IMR-90 (cell line): ENCODE measurements around the gene BET1. TPM values are rescaled to one million over a fixed set of nuclear protein-coding genes. Genes with fewer than 3 reads are reported as not detected.

Experiments
- ATAC-seq: fragments of 200-7000 bp; cut with Tn5 transposase; 2 replicates; pipeline ENCODE4 v1.9.1; 2020; ENCODE audit warnings: low read depth, mild to moderate bottlenecking, moderate library complexity
- BruUV-seq: library from RNA; stranded (reverse); fragments of 400-500 nt; replicated peaks from 2 replicates; lab custom pipeline; 2021; lab: Mats Ljungman, UMichigan
- CTCF ChIA-PET: fragments of 300-600 bp; formaldehyde crosslinking; extraction: SDS; loops from one replicate; lab custom pipeline; 2021; ENCODE audit warnings: antibody characterized with exemption; lab: Yijun Ruan, JAX
- POLR2A ChIA-PET: fragments of 300-600 bp; sonication (Branson Sonifier 250); formaldehyde crosslinking; loops from one replicate; lab custom pipeline; 2022; ENCODE audit warnings: antibody characterized with exemption; ENCODE audit not compliant: unreplicated experiment; lab: Charles Lee
- DNase-seq: peaks from one replicate; pipeline ENCODE4 v3.0.0; 2013
- H2AFZ ChIP-seq: replicated peaks from 2 replicates; pipeline ENCODE3; 2013; ENCODE audit warnings: low read length, mild to moderate bottlenecking; ENCODE audit not compliant: poor library complexity
- H2AK5ac ChIP-seq: 2 replicates; pipeline ENCODE4 v1.6.1; 2013; ENCODE audit warnings: low read depth, low read length, inconsistent platforms
- H2AK9ac ChIP-seq: replicated peaks from 2 replicates; pipeline ENCODE3; 2013; ENCODE audit warnings: mild to moderate bottlenecking, low read depth, low read length, moderate library complexity; ENCODE audit not compliant: poor library complexity
- H2BK120ac ChIP-seq: 2 replicates; pipeline ENCODE4 v1.6.1; 2013; ENCODE audit warnings: low read depth, low read length, inconsistent platforms
- H2BK15ac ChIP-seq: 3 replicates; pipeline ENCODE4 v1.6.1; 2013; ENCODE audit warnings: low read depth, low read length, inconsistent platforms
- H2BK20ac ChIP-seq: 2 replicates; pipeline ENCODE4 v1.6.1; 2013; ENCODE audit warnings: low read depth, mild to moderate bottlenecking, inconsistent platforms, low read length, moderate library complexity
- H2BK5ac ChIP-seq: 2 replicates; pipeline ENCODE4 v1.6.1; 2013; ENCODE audit warnings: mild to moderate bottlenecking, low read depth, low read length, inconsistent platforms; ENCODE audit not compliant: poor library complexity, severe bottlenecking
- H3K14ac ChIP-seq: replicated peaks from 2 replicates; pipeline ENCODE4 v1.6.1; 2013; ENCODE audit warnings: low read depth, low read length, inconsistent platforms
- H3K18ac ChIP-seq: 2 replicates; pipeline ENCODE4 v1.6.1; 2013; ENCODE audit warnings: low read depth, low read length, control low read depth
- H3K23ac ChIP-seq: 2 replicates; pipeline ENCODE4 v1.6.1; 2013; ENCODE audit warnings: low read depth, low read length, inconsistent platforms
- H3K27ac ChIP-seq: 2 replicates; pipeline ENCODE4 v1.5.1; 2013; ENCODE audit warnings: mild to moderate bottlenecking, control low read depth, low read length; ENCODE audit not compliant: insufficient read depth
- H3K27me3 ChIP-seq: 2 replicates; pipeline ENCODE4 v1.6.1; 2013; ENCODE audit warnings: low read length; ENCODE audit not compliant: control insufficient read depth, insufficient read depth
- H3K36me3 ChIP-seq: 2 replicates; pipeline ENCODE4 v1.6.1; 2013; ENCODE audit warnings: low read length, mixed read lengths; ENCODE audit not compliant: control insufficient read depth, insufficient read depth
- H3K4ac ChIP-seq: 2 replicates; pipeline ENCODE4 v1.6.1; 2013; ENCODE audit warnings: low read depth, low read length, inconsistent platforms
- H3K4me1 ChIP-seq: 2 replicates; pipeline ENCODE4 v1.6.1; 2013; ENCODE audit warnings: low read length, mixed read lengths; ENCODE audit not compliant: control insufficient read depth, insufficient read depth
- H3K4me2 ChIP-seq: 2 replicates; pipeline ENCODE4 v1.6.1; 2013; ENCODE audit warnings: low read depth, mild to moderate bottlenecking, control low read depth, low read length, moderate library complexity
- H3K4me3 ChIP-seq: 2 replicates; pipeline ENCODE4 v1.5.1; 2013; ENCODE audit warnings: low read depth, mild to moderate bottlenecking, control low read depth, low read length, moderate library complexity; ENCODE audit not compliant: insufficient read depth
- H3K56ac ChIP-seq: 2 replicates; pipeline ENCODE4 v1.6.1; 2013; ENCODE audit warnings: low read length, inconsistent platforms; ENCODE audit not compliant: insufficient read depth; ENCODE audit errors: extremely low read depth
- H3K79me1 ChIP-seq, 2 experiments: 2 replicates each; pipeline ENCODE4 v1.6.1; 2013; ENCODE audit warnings: low read length in 2 of 2, inconsistent platforms in 1 of 2, low read depth in 1 of 2
- H3K9ac ChIP-seq: 2 replicates; pipeline ENCODE4 v1.6.1; 2013; ENCODE audit warnings: low read depth, low read length, control low read depth
- H3K9me1 ChIP-seq: 2 replicates; pipeline ENCODE4 v1.6.1; 2013; ENCODE audit warnings: low read length, inconsistent platforms; ENCODE audit not compliant: insufficient read depth
- H3K9me3 ChIP-seq: 2 replicates; pipeline ENCODE4 v1.6.1; 2013; ENCODE audit warnings: low read length; ENCODE audit not compliant: control insufficient read depth, insufficient read depth
- H4K20me1 ChIP-seq: 2 replicates; pipeline ENCODE4 v1.6.1; 2013; ENCODE audit warnings: low read length, inconsistent platforms; ENCODE audit not compliant: insufficient read depth
- H4K5ac ChIP-seq: 2 replicates; pipeline ENCODE4 v1.6.1; 2013; ENCODE audit warnings: mild to moderate bottlenecking, low read depth, low read length, control low read depth
- H4K8ac ChIP-seq, 2 experiments: 2 replicates each; pipeline ENCODE4 v1.6.1; 2013; ENCODE audit warnings: low read depth in 2 of 2, low read length in 2 of 2, control low read depth in 1 of 2, inconsistent platforms in 1 of 2
- H4K91ac ChIP-seq: 2 replicates; pipeline ENCODE4 v1.6.1; 2013; ENCODE audit warnings: low read depth, low read length, inconsistent platforms; ENCODE audit not compliant: insufficient read depth
- BHLHE40 ChIP-seq: fragments of 150-350 bp; IDR thresholded peaks from 2 replicates; pipeline ENCODE4 v1.6.1; 2016; ENCODE audit warnings: mild to moderate bottlenecking, low read depth, low read length
- CEBPB ChIP-seq: IDR thresholded peaks from 2 replicates; pipeline ENCODE4 v1.6.1; 2012; ENCODE audit warnings: low read depth, low read length, improper control_type of control experiment
- CHD1 ChIP-seq: IDR thresholded peaks from 2 replicates; pipeline ENCODE4 v1.6.1; 2012; ENCODE audit warnings: low read depth, low read length, improper control_type of control experiment
- CTCF ChIP-seq: conservative IDR thresholded peaks from 2 replicates; pipeline ENCODE4 v1.5.1; 2012; ENCODE audit warnings: mild to moderate bottlenecking, low read depth, low read length, improper control_type of control experiment
- ELK1 ChIP-seq: fragments of 150-350 bp; IDR thresholded peaks from 2 replicates; pipeline ENCODE4 v1.6.1; 2016; ENCODE audit warnings: low read depth, mild to moderate bottlenecking, low read length, moderate library complexity, borderline replicate concordance
- FOS ChIP-seq: fragments of 150-350 bp; IDR thresholded peaks from 2 replicates; pipeline ENCODE4 v1.6.1; 2016; ENCODE audit warnings: low read depth, low read length
- MAFK ChIP-seq: IDR thresholded peaks from 2 replicates; pipeline ENCODE4 v1.6.1; 2012; ENCODE audit warnings: low read depth, low read length, improper control_type of control experiment
- MAZ ChIP-seq: IDR thresholded peaks from 2 replicates; pipeline ENCODE4 v1.6.1; 2012; ENCODE audit warnings: low read depth, mild to moderate bottlenecking, low read length, improper control_type of control experiment, moderate library complexity, borderline replicate concordance
- MXI1 ChIP-seq: IDR thresholded peaks from 2 replicates; pipeline ENCODE4 v1.6.1; 2012; ENCODE audit warnings: low read depth, mild to moderate bottlenecking, low read length, moderate library complexity, borderline replicate concordance
- NFE2L2 ChIP-seq: fragments of 150-350 bp; IDR thresholded peaks from 2 replicates; pipeline ENCODE4 v1.6.1; 2016; ENCODE audit warnings: low read depth, mild to moderate bottlenecking, low read length
- POLR2A ChIP-seq: IDR thresholded peaks from 2 replicates; pipeline ENCODE4 v1.6.1; 2012; ENCODE audit warnings: mild to moderate bottlenecking, low read depth, low read length
- RAD21 ChIP-seq: IDR thresholded peaks from 2 replicates; pipeline ENCODE4 v1.6.1; 2012; ENCODE audit warnings: low read length, improper control_type of control experiment
- RCOR1 ChIP-seq: IDR thresholded peaks from 2 replicates; pipeline ENCODE4 v1.6.1; 2012; ENCODE audit warnings: mild to moderate bottlenecking, low read length, improper control_type of control experiment; ENCODE audit not compliant: insufficient replicate concordance
- RFX5 ChIP-seq: IDR thresholded peaks from 2 replicates; pipeline ENCODE4 v1.8.0; 2012; ENCODE audit warnings: low read depth, mild to moderate bottlenecking, low read length, moderate library complexity
- SMC3 ChIP-seq: fragments of 150-350 bp; IDR thresholded peaks from 2 replicates; pipeline ENCODE4 v1.6.1; 2016; ENCODE audit warnings: low read depth, mild to moderate bottlenecking, antibody characterized with exemption, low read length, moderate library complexity
- USF2 ChIP-seq: fragments of 150-350 bp; IDR thresholded peaks from 2 replicates; pipeline ENCODE4 v1.6.1; 2017; ENCODE audit warnings: mild to moderate bottlenecking, antibody characterized with exemption, low read length, low read depth
- WGBS, 2 experiments: methylation state at CpG; one replicate each; pipeline versions ENCODE4 v1.1.5 to v1.1.7; 2013; ENCODE audit warnings: missing lambda C conversion rate in 2 of 2; ENCODE audit not compliant: insufficient read length in 1 of 2; ENCODE audit errors: extremely low coverage in 2 of 2; 5-methylcytosine and 5-hydroxymethylcytosine counted together
- dilution Hi-C: fragments of 300-500 bp; cut with HindIII; formaldehyde crosslinking; loops from one replicate; pipeline ENCODE4 v1.14.3; 2018; ENCODE audit warnings: low sequenced_read_pairs; ENCODE audit not compliant: unreplicated experiment
- in situ Hi-C: fragments of 300-500 bp; cut with MboI; formaldehyde crosslinking; loops from 3 replicates; pipeline ENCODE4 v1.14.3; 2019; ENCODE audit warnings: low sequenced_read_pairs, inconsistent platforms, mixed read lengths
- intact Hi-C: fragments of 100-400 bp; cut with micrococcal nuclease; formaldehyde crosslinking; loops from 2 replicates; pipeline ENCODE4 v1.10.0; 2022
- polyA plus RNA-seq, 3 experiments: library from polyadenylated mRNA; depleted of rRNA; stranded (reverse); fragments of >200 nt; gene quantifications; 2 replicates each; pipeline ENCODE4 v1.2.3, GENCODE V29; 2012; ENCODE audit warnings: low replicate concordance in 1 of 3
- total RNA-seq: library from RNA; depleted of rRNA; stranded (reverse); fragments of >200 nt; gene quantifications from 2 replicates; pipeline ENCODE4 v1.2.3, GENCODE V29; 2012

The BET1 gene
- total and polyA plus RNA-seq, 2 of the 4 experiments (the other 2 are of a cell fraction), result 9.9 to 33.2 TPM

- no peak overlapping the region for H2AK5ac ChIP-seq
- peaks cover 2% of the 10 kb centered on the region; the same call in 1 of the 2 replicates for H3K4me1 ChIP-seq
- ATAC-seq (no peak), DNase-seq (no peak)
- H2AK9ac ChIP-seq, result no peak overlapping the region
- no peak overlapping the region for H3K4me3 ChIP-seq
- no peak overlapping the region for H4K5ac ChIP-seq
- H3K4me2 ChIP-seq, result no peak overlapping the region
- H3K36me3 ChIP-seq, result no peaks in the 10 kb centered on the region
- H3K14ac ChIP-seq, result no peak overlapping the region
- no peak overlapping the region for H2BK120ac ChIP-seq
- H4K8ac ChIP-seq, result no peak overlapping the region
- H3K56ac ChIP-seq, result no peak overlapping the region
- WGBS, 2 experiments, result no CpG with 5 or more reads among the region's 3 CpGs
- no peak overlapping the region for H3K23ac ChIP-seq
- dilution Hi-C loops (no loop called here), intact Hi-C loops (no loop called here), in situ Hi-C loops (no loop called here)
- H3K9ac ChIP-seq, result no peak overlapping the region
- H3K18ac ChIP-seq, result no peak overlapping the region
- H3K9me1 ChIP-seq, result no peaks in the 10 kb centered on the region
- H2BK15ac ChIP-seq, result no peak overlapping the region
- no peak overlapping the region for H3K27ac ChIP-seq
- no TSS peak for BruUV-seq
- H3K27me3 ChIP-seq, result peaks cover 16% of the 10 kb centered on the region
- H4K91ac ChIP-seq, result no peak overlapping the region
- CTCF ChIA-PET, result no interaction called here
- POLR2A ChIA-PET, result no interaction called here
- H2AFZ ChIP-seq, result no peak overlapping the region
- peaks cover 3% of the 10 kb centered on the region; the same call in 1 of the 2 replicates for H3K9me3 ChIP-seq
- H3K79me1 ChIP-seq, result no peaks in the 10 kb centered on the region
- no peak overlapping the region for H2BK20ac ChIP-seq
- H2BK5ac ChIP-seq, result no peak overlapping the region
- TF ChIP-seq NFE2L2, result no peak
- TF ChIP-seq RCOR1, result no peak
- TF ChIP-seq CTCF, result no peak
- no peak for TF ChIP-seq BHLHE40
- TF ChIP-seq MXI1, result no peak
- no peak for TF ChIP-seq CHD1
- TF ChIP-seq SMC3, result no peak
- no peak for TF ChIP-seq POLR2A
- no peak for TF ChIP-seq FOS
- no peak for TF ChIP-seq USF2
- no peak for TF ChIP-seq MAFK
- no peak for TF ChIP-seq MAZ
- no peak for TF ChIP-seq RAD21
- TF ChIP-seq ELK1, result no peak
- no peak for TF ChIP-seq CEBPB
- no peak for TF ChIP-seq RFX5
- H4K20me1 ChIP-seq, result no peaks in the 10 kb centered on the region
- H3K4ac ChIP-seq, result no peak overlapping the region
These were observed 26.5 kb upstream of the BET1 start for GRCh38 chr7:94030634-94031033.
